Colonic mucosa (tissue), 4 donors: ENCODE results near the gene IFNG-AS1. TPM values are rescaled to one million over a fixed set of nuclear protein-coding genes. Genes with fewer than 3 reads are reported as not detected.

Source experiments
- DNase-seq: peaks from one replicate; pipeline ENCODE4 v3.0.0-alpha.2; 2020
- H3K27ac ChIP-seq: fragments of 200-600 bp; one replicate; pipeline ENCODE4 v1.8.0; 2021
- H3K27me3 ChIP-seq: fragments of 200-600 bp; one replicate; pipeline ENCODE4 v1.8.0; 2021
- H3K36me3 ChIP-seq: fragments of 200-600 bp; one replicate; pipeline ENCODE4 v1.8.0; 2021
- H3K4me1 ChIP-seq: fragments of 200-600 bp; one replicate; pipeline ENCODE4 v1.8.0; 2021; ENCODE audit warnings: mild to moderate bottlenecking
- H3K4me3 ChIP-seq: fragments of 200-600 bp; one replicate; pipeline ENCODE4 v1.8.0; 2021
- H3K9ac ChIP-seq, 2 donors: one replicate each; pipeline ENCODE4 v1.7.0; 2013; ENCODE audit warnings: control low read depth in 2 of 2, low read depth in 2 of 2, low read length in 2 of 2
- H3K9me3 ChIP-seq: fragments of 200-600 bp; one replicate; pipeline ENCODE4 v1.8.0; 2021
- CTCF ChIP-seq: fragments of 200-600 bp; IDR thresholded peaks from one replicate; pipeline ENCODE4 v1.8.0; 2022; ENCODE audit warnings: antibody characterized with exemption, mild to moderate bottlenecking
- intact Hi-C: fragments of 100-400 bp; cut with DNase I; formaldehyde crosslinking; loops from one replicate; pipeline ENCODE4 v1.14.1; 2022
- total RNA-seq, 2 donors: library from RNA; stranded (reverse); fragmentation: NEBNext Ultra II Directional in 1 of 2; extraction: Animal tissue kit (Norgen Biotek cat#: 25700) in 1 of 2; gene quantifications; one replicate each; pipeline ENCODE4 v1.2.1, GENCODE V29; 2021
- donor health status: healthy.
- donor health status: DM: no; HTN: no; CAD: no.
- donor health status: DM: no; HTN: no; CAD: no.

Gene IFNG-AS1
- total RNA-seq, 2 donors from 2014 or later: not detected

GRCh38 chr12:67993143-67993542, 3.9 kb downstream of the IFNG-AS1 start:
- Histone ChIP-seq H3K27ac (no peak overlapping the region), H3K9ac (no peak overlapping the region), H3K4me1 (no peaks in the 10 kb centered on the region), H3K36me3 (no peaks in the 10 kb centered on the region), H3K4me3 (no peak overlapping the region), H3K9me3 (no peaks in the 10 kb centered on the region), H3K27me3 (no peaks in the 10 kb centered on the region)
- TF ChIP-seq CTCF: no peak
- intact Hi-C loops: no loop called here
- no peak for DNase-seq

- no peak overlapping the region for H3K9ac ChIP-seq
- H3K27me3 ChIP-seq: no peaks in the 10 kb centered on the region
- intact Hi-C loops: no loop called here
- H3K36me3 ChIP-seq: no peaks in the 10 kb centered on the region
- H3K9me3 ChIP-seq: no peaks in the 10 kb centered on the region
- DNase-seq: no peak
- no peak overlapping the region for H3K27ac ChIP-seq
- no peaks in the 10 kb centered on the region for H3K4me1 ChIP-seq
- H3K4me3 ChIP-seq: no peak overlapping the region
- TF ChIP-seq CTCF: no peak
These were observed 4.8 kb downstream of the IFNG-AS1 start for GRCh38 chr12:67994046-67994445.

GRCh38 chr12:67996347-67996746, 7.1 kb downstream of the IFNG-AS1 start:
- no peak for TF ChIP-seq CTCF
- Histone ChIP-seq H3K4me3 (no peak overlapping the region), H3K4me1 (no peaks in the 10 kb centered on the region), H3K27me3 (no peaks in the 10 kb centered on the region), H3K36me3 (no peaks in the 10 kb centered on the region), H3K9me3 (no peaks in the 10 kb centered on the region), H3K27ac (no peak overlapping the region), H3K9ac (no peak overlapping the region)
- no peak for DNase-seq
- intact Hi-C loops: no loop called here

- no peak for DNase-seq
- Histone ChIP-seq H3K27me3 (no peaks in the 10 kb centered on the region), H3K4me1 (no peaks in the 10 kb centered on the region), H3K36me3 (no peaks in the 10 kb centered on the region), H3K9me3 (no peaks in the 10 kb centered on the region), H3K4me3 (no peak overlapping the region), H3K9ac (no peak overlapping the region), H3K27ac (no peak overlapping the region)
- TF ChIP-seq CTCF: no peak
- intact Hi-C loops: no loop called here
These were observed 9.1 kb downstream of the IFNG-AS1 start for GRCh38 chr12:67998379-67998778.

GRCh38 chr12:67999244-67999643, 10.0 kb downstream of the IFNG-AS1 start:
- Histone ChIP-seq H3K9ac (no peak overlapping the region), H3K27ac (no peak overlapping the region), H3K9me3 (no peaks in the 10 kb centered on the region), H3K27me3 (no peaks in the 10 kb centered on the region), H3K4me1 (no peaks in the 10 kb centered on the region), H3K4me3 (no peak overlapping the region), H3K36me3 (no peaks in the 10 kb centered on the region)
- intact Hi-C loops: no loop called here
- TF ChIP-seq CTCF: no peak
- DNase-seq: no peak
